ENCODE results near the gene SNED1. TPM values are rescaled to one million over a fixed set of nuclear protein-coding genes. Genes with fewer than 3 reads are reported as not detected.

Gene SNED1
- total and polyA plus RNA-seq, 4 donors, result 0.65 to 18.1 (median 2.8) TPM

DNA sequence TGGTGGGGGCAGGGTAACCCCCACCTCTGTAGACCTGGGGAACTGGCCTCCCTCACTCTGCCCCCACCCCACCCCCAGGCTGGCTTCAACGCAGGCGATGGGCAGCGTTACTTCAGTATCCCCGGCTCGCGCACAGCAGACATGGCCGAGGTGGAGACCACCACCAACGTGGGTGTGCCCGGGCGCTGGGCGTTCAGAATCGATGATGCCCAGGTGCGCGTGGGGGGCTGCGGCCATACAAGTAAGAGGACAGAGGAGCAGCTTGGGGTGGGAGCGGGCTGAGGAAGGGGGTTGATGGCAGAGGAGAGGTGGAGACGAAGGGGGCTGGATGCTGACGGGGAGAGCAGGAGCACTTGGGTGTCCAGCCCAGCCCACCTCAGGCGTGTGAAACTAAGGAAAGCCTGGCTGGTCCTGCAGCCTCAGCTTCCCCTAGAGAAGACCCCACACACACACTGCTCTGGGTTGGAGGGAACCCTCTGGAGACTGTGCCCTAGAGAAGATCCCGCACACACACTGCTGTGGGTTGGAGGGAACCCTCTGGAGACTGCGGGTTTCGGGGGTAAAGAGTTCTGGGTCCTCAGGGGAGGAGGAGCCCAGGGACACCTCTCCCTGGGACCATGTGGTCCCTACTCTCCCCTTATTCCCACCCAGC lies 36.2 kb downstream of the SNED1 start:
- no peak overlapping the region for H3K9ac ChIP-seq (ENCODE audit: low read depth in 1 of 2, low read length in 2 of 2)

More for the DNA sequence above, 36.2 kb downstream of the SNED1 start:
- no peak for DNase-seq (ENCODE audit: low spot score)
- no peak for TF ChIP-seq FOXA2 (IDR thresholded peaks at IDR 0.05)
- no peak for TF ChIP-seq RXRA (IDR thresholded peaks at IDR 0.05)
- TF ChIP-seq HNF4A (conservative IDR thresholded peaks at IDR 0.05), result no peak
- TF ChIP-seq YY1 (IDR thresholded peaks at IDR 0.05), result no peak
- no peak for TF ChIP-seq SP1 (IDR thresholded peaks at IDR 0.05)
- TF ChIP-seq ZBTB33 (IDR thresholded peaks at IDR 0.05), result no peak
- TF ChIP-seq JUND (IDR thresholded peaks at IDR 0.05), result no peak
- TF ChIP-seq EGR1 (IDR thresholded peaks at IDR 0.05; ENCODE audit: low read depth in 2 of 2), result no peak
- TF ChIP-seq HNF4G (IDR thresholded peaks at IDR 0.05), result no peak
- TF ChIP-seq MAX (IDR thresholded peaks at IDR 0.05), result no peak
- no peak for TF ChIP-seq RAD21 (IDR thresholded peaks at IDR 0.05)
- no peak for TF ChIP-seq TAF1 (conservative IDR thresholded peaks at IDR 0.05)
- TF ChIP-seq CTCF (IDR thresholded peaks at IDR 0.05; ENCODE audit: low read depth, low read length, missing input control), result no peak
- TF ChIP-seq, protein P1, sequence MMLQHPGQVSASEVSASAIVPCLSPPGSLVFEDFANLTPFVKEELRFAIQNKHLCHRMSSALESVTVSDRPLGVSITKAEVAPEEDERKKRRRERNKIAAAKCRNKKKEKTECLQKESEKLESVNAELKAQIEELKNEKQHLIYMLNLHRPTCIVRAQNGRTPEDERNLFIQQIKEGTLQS (IDR thresholded peaks at IDR 0.05), result no peak
- no peak for TF ChIP-seq GABPA (IDR thresholded peaks at IDR 0.05 in 1 of 2, conservative IDR thresholded peaks at IDR 0.05 in 1 of 2)
- TF ChIP-seq REST (IDR thresholded peaks at IDR 0.05), result no peak
- TF ChIP-seq FOXA1 (IDR thresholded peaks at IDR 0.05), result no peak
- Histone ChIP-seq H3K27me3 (ENCODE audit: control insufficient read depth in 4 of 4, insufficient read depth in 4 of 4, low read length in 3 of 4) (no peaks in the 10 kb centered on the region), H3K27ac (ENCODE audit: low read depth in 1 of 2, low read length in 2 of 2) (no peak overlapping the region), H3K4me3 (ENCODE audit: low read depth in 1 of 3, low read length in 3 of 3) (no peak overlapping the region), H3K36me3 (ENCODE audit: control insufficient read depth in 4 of 4, insufficient read depth in 3 of 4, low read depth in 1 of 4, low read length in 3 of 4) (peaks cover 3 to 26% (median 8%) of the 10 kb centered on the region in 4 donors), H3K9me3 (ENCODE audit: control insufficient read depth in 4 of 4, low read length in 3 of 4) (no peaks in the 10 kb centered on the region), H3K4me1 (ENCODE audit: control insufficient read depth in 4 of 4, insufficient read depth in 4 of 4, low read length in 3 of 4) (no peaks in the 10 kb centered on the region)
- 96% methylated on average over 22 of the region's 22 CpGs for WGBS
